Fibroblast of lung (primary cell): ENCODE data around the gene CCDC34. TPM values are rescaled to one million over a fixed set of nuclear protein-coding genes. Genes with fewer than 3 reads are reported as not detected.
A peak's percentile ranks its signal among the peaks of the same experiment; 100 is the strongest.

Source experiments
- DNase-seq, 2 donors: peaks; one replicate each; pipeline versions ENCODE4 v3.0.0 to v3.0.0-alpha.2; 2010; ENCODE audit warnings: low read depth in 2 of 2
- H2AFZ ChIP-seq: 2 replicates; pipeline ENCODE4 v1.5.1; 2012; ENCODE audit warnings: low read length, control low read depth, inconsistent platforms
- H3K27ac ChIP-seq: 2 replicates; pipeline ENCODE4 v1.5.1; 2011; ENCODE audit warnings: low read length, control low read depth; ENCODE audit not compliant: insufficient read depth
- H3K27me3 ChIP-seq: 2 replicates; pipeline ENCODE4 v1.5.1; 2011; ENCODE audit warnings: mild to moderate bottlenecking, low read length; ENCODE audit not compliant: control insufficient read depth, insufficient read depth
- H3K36me3 ChIP-seq: 2 replicates; pipeline ENCODE4 v1.5.1; 2011; ENCODE audit warnings: low read length; ENCODE audit not compliant: control insufficient read depth, insufficient read depth
- H3K4me1 ChIP-seq: 2 replicates; pipeline ENCODE4 v1.5.1; 2011; ENCODE audit warnings: low read length; ENCODE audit not compliant: control insufficient read depth, insufficient read depth; ENCODE audit errors: extremely low read depth
- H3K4me2 ChIP-seq: 2 replicates; pipeline ENCODE4 v1.5.1; 2011; ENCODE audit warnings: low read length, control low read depth; ENCODE audit not compliant: insufficient read depth; ENCODE audit errors: extremely low read depth
- H3K4me3 ChIP-seq, 4 experiments: fragments of 200-600 bp in 1 of 4; sonication (generic) in 1 of 4; replicated peaks in 1 of 4; 2 replicates each; pipeline ENCODE4 v1.5.1; 2011 to 2016; ENCODE audit warnings: low read length in 4 of 4, low read depth in 3 of 4, mild to moderate bottlenecking in 3 of 4, control low read depth in 2 of 4, inconsistent platforms in 1 of 4, mixed read lengths in 1 of 4; ENCODE audit not compliant: insufficient read depth in 1 of 4; ENCODE audit errors: control extremely low read depth in 1 of 4
- H3K79me2 ChIP-seq: 2 replicates; pipeline ENCODE4 v1.5.1; 2012; ENCODE audit warnings: mild to moderate bottlenecking, low read length, inconsistent platforms; ENCODE audit not compliant: control insufficient read depth, insufficient read depth
- H3K9ac ChIP-seq: 2 replicates; pipeline ENCODE4 v1.5.1; 2011; ENCODE audit warnings: mild to moderate bottlenecking, low read length, control low read depth; ENCODE audit not compliant: insufficient read depth
- H3K9me3 ChIP-seq: 2 replicates; pipeline ENCODE4 v1.5.1; 2012; ENCODE audit warnings: low read depth, low read length; ENCODE audit not compliant: control insufficient read depth, insufficient read depth
- H4K20me1 ChIP-seq: 2 replicates; pipeline ENCODE4 v1.5.1; 2011; ENCODE audit warnings: low read length; ENCODE audit not compliant: control insufficient read depth, insufficient read depth; ENCODE audit errors: extremely low read depth
- EZH2 ChIP-seq: IDR thresholded peaks from 2 replicates; pipeline ENCODE4 v1.5.1; 2012; ENCODE audit warnings: low read length, control low read depth, mild to moderate bottlenecking; ENCODE audit errors: missing control alignments
- polyA plus RNA-seq, 2 donors: library from polyadenylated mRNA; depleted of rRNA in 1 of 2; stranded (reverse) in 1 of 2; unstranded in 1 of 2; fragments of >200 nt; gene quantifications; 2 replicates each; pipeline ENCODE4 v1.2.1, GENCODE V29; 2011 to 2012; ENCODE audit warnings: missing spikeins in 1 of 2
- total RNA-seq: library from RNA; depleted of rRNA; stranded (reverse); fragments of >200 nt; gene quantifications from 2 replicates; pipeline ENCODE4 v1.2.1, GENCODE V29; 2014
- TF ChIP-seq, protein P1 (sequence below), 2 donors: IDR thresholded peaks in 1 of 2; conservative IDR thresholded peaks in 1 of 2; 1 replicate in 1 of 2; 2 replicates in 1 of 2; pipeline ENCODE4 v1.5.1; 2011 to 2012; ENCODE audit warnings: low read length in 2 of 2, control low read depth in 1 of 2, inconsistent platforms in 1 of 2, low read depth in 1 of 2, mild to moderate bottlenecking in 1 of 2

Gene CCDC34
- total and polyA plus RNA-seq, 2 donors (not counting 1 experiment from before 2014, with no cell fraction given) = 3.8 to 4.6 TPM

DNA sequence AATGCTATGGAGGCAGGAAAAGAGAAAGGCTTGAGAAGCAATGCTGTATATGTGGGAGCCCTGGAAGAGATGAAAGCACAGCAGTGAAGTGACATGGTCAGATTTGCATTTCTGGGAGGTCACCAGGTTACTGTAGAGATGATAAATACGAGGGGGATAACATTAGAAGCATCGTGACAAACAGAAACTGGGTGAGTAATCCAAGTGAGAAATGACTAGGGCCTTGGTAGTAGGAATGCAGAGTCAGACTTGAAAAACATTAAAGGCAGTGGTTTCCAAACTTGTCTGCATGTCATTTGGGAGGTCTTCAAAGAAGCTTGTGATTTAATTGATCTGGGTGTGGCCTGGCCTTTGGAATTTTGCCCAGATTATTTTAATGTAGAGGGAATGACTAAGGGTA lies 43.9 kb downstream of the CCDC34 start:
- Histone ChIP-seq H3K4me3 (no peak overlapping the region), H4K20me1 (no peaks in the 10 kb centered on the region), H2AFZ (no peak overlapping the region), H3K9me3 (no peaks in the 10 kb centered on the region), H3K36me3 (no peaks in the 10 kb centered on the region), H3K27ac (no peak overlapping the region), H3K4me2 (peak overlapping the region; percentile 33), H3K79me2 (no peaks in the 10 kb centered on the region), H3K4me1 (no peaks in the 10 kb centered on the region), H3K27me3 (no peaks in the 10 kb centered on the region), H3K9ac (no peak overlapping the region)
- TF ChIP-seq EZH2 = no peak
- TF ChIP-seq, protein P1, sequence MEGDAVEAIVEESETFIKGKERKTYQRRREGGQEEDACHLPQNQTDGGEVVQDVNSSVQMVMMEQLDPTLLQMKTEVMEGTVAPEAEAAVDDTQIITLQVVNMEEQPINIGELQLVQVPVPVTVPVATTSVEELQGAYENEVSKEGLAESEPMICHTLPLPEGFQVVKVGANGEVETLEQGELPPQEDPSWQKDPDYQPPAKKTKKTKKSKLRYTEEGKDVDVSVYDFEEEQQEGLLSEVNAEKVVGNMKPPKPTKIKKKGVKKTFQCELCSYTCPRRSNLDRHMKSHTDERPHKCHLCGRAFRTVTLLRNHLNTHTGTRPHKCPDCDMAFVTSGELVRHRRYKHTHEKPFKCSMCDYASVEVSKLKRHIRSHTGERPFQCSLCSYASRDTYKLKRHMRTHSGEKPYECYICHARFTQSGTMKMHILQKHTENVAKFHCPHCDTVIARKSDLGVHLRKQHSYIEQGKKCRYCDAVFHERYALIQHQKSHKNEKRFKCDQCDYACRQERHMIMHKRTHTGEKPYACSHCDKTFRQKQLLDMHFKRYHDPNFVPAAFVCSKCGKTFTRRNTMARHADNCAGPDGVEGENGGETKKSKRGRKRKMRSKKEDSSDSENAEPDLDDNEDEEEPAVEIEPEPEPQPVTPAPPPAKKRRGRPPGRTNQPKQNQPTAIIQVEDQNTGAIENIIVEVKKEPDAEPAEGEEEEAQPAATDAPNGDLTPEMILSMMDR (conservative IDR thresholded peaks at IDR 0.05 in 1 of 2, IDR thresholded peaks at IDR 0.05 in 1 of 2; ENCODE audit: low read depth in 1 of 2, low read length in 2 of 2) = no peak
- DNase-seq = peak in 1 of 2 donors; percentile 89

DNA sequence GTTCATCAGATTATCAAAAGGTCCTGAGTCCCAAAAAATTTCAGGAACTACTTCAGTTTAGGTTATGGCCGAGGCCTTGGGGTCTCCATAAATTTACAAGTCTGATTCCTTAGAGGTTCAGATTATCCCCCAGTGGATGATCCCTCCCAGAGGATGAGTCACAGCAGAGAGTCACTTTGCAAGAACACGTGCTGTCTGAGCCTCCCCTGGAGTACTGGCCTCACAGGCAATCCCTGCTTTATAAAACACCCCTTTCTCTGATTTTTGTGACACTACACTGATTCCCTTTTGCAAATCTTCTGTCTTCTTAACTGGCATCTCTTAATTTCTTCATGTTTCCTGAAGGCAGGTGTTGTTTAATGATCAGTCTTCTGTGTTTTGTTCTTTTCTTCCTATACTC lies 45.3 kb downstream of the CCDC34 start:
- Histone ChIP-seq H3K4me3 (no peak overlapping the region), H3K27ac (no peak overlapping the region), H3K4me1 (no peaks in the 10 kb centered on the region), H3K4me2 (no peak overlapping the region), H3K9me3 (no peaks in the 10 kb centered on the region), H3K36me3 (no peaks in the 10 kb centered on the region), H3K79me2 (no peaks in the 10 kb centered on the region), H4K20me1 (no peaks in the 10 kb centered on the region), H3K9ac (no peak overlapping the region), H3K27me3 (no peaks in the 10 kb centered on the region), H2AFZ (no peak overlapping the region)
- DNase-seq = peak; percentile 50 to 81
- TF ChIP-seq EZH2 = no peak
- TF ChIP-seq, protein P1 (conservative IDR thresholded peaks at IDR 0.05 in 1 of 2, IDR thresholded peaks at IDR 0.05 in 1 of 2; ENCODE audit: low read depth in 1 of 2, low read length in 2 of 2) = no peak

DNA sequence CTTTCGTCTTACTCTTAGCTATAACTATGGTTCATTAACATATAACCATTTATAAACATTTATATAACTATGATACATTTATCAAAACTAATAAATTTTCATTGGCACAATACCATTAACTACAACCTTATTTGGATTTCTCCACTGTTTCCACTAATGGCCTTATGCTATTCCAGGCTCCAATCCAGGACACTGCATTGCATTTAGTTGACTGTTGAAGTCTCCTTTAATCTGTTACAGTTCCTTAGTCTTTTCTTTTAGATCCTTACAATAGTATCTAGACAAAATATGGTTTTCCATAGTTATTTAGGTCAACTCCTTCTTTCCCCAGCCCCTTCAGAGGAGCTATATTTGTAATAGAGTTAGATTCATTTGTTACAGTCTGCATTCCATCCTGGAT lies 47.2 kb downstream of the CCDC34 start:
- Histone ChIP-seq H3K27ac (no peak overlapping the region), H4K20me1 (no peaks in the 10 kb centered on the region), H3K27me3 (no peaks in the 10 kb centered on the region), H3K9me3 (no peaks in the 10 kb centered on the region), H2AFZ (no peak overlapping the region), H3K79me2 (no peaks in the 10 kb centered on the region), H3K4me2 (no peak overlapping the region), H3K4me1 (no peaks in the 10 kb centered on the region), H3K4me3 (no peak overlapping the region), H3K36me3 (no peaks in the 10 kb centered on the region), H3K9ac (no peak overlapping the region)
- DNase-seq = peak; percentile 16 to 56
- TF ChIP-seq, protein P1 (conservative IDR thresholded peaks at IDR 0.05 in 1 of 2, IDR thresholded peaks at IDR 0.05 in 1 of 2; ENCODE audit: low read depth in 1 of 2, low read length in 2 of 2) = no peak
- no peak for TF ChIP-seq EZH2
